ENCODE data around the gene RBP2. TPM values are rescaled to one million over a fixed set of nuclear protein-coding genes. Genes with fewer than 3 reads are reported as not detected.

RBP2 gene
- total RNA-seq, 1 donor from 2014 or later, result not detected

- H3K9ac ChIP-seq, result no peak overlapping the region
- H2AFZ ChIP-seq (replicated peaks), result no peak overlapping the region
- no peaks in the 10 kb centered on the region for H3K27me3 ChIP-seq
- DNase-seq (ENCODE audit: low spot score), result no peak
- Mint-ChIP-seq H3K27me3 (ENCODE audit: insufficient read depth, low read depth) (no peaks in the 10 kb centered on the region), H3K27ac (no peak overlapping the region), H3K36me3 (peaks cover 4% of the 10 kb centered on the region), H3K9me3 (peaks cover 2% of the 10 kb centered on the region), H3K4me3 (no peak overlapping the region), H3K4me1 (peaks cover 2% of the 10 kb centered on the region)
- H3K4me3 ChIP-seq, result no peak overlapping the region
- no peaks in the 10 kb centered on the region for H3K36me3 ChIP-seq
- no peaks in the 10 kb centered on the region for H4K20me1 ChIP-seq (ENCODE audit: low read depth)
- no peaks in the 10 kb centered on the region for H3F3A ChIP-seq (ENCODE audit: low read depth)
- no peaks in the 10 kb centered on the region for H3K79me2 ChIP-seq (ENCODE audit: low read depth)
- no peaks in the 10 kb centered on the region for H3K9me3 ChIP-seq (ENCODE audit: low read depth)
- H3K4me1 ChIP-seq, result no peaks in the 10 kb centered on the region
- no peak overlapping the region for H3K27ac ChIP-seq
- TF ChIP-seq, protein P1, sequence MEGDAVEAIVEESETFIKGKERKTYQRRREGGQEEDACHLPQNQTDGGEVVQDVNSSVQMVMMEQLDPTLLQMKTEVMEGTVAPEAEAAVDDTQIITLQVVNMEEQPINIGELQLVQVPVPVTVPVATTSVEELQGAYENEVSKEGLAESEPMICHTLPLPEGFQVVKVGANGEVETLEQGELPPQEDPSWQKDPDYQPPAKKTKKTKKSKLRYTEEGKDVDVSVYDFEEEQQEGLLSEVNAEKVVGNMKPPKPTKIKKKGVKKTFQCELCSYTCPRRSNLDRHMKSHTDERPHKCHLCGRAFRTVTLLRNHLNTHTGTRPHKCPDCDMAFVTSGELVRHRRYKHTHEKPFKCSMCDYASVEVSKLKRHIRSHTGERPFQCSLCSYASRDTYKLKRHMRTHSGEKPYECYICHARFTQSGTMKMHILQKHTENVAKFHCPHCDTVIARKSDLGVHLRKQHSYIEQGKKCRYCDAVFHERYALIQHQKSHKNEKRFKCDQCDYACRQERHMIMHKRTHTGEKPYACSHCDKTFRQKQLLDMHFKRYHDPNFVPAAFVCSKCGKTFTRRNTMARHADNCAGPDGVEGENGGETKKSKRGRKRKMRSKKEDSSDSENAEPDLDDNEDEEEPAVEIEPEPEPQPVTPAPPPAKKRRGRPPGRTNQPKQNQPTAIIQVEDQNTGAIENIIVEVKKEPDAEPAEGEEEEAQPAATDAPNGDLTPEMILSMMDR (IDR thresholded peaks at IDR 0.05), result no peak
- TF ChIP-seq EZH2phosphoT487 (IDR thresholded peaks at IDR 0.05), result no peak
- H3K4me2 ChIP-seq, result no peak overlapping the region
Measured at GRCh38 chr3:139517321-139518065, 41.2 kb upstream of the RBP2 start.

GRCh38 chr3:139514741-139515140 is 38.4 kb upstream of the RBP2 start:
- H3K9me3 ChIP-seq (ENCODE audit: low read depth), result no peaks in the 10 kb centered on the region
- H3K79me2 ChIP-seq (ENCODE audit: low read depth), result no peaks in the 10 kb centered on the region
- Mint-ChIP-seq H3K27ac (no peak overlapping the region), H3K9me3 (no peaks in the 10 kb centered on the region), H3K36me3 (no peaks in the 10 kb centered on the region), H3K27me3 (ENCODE audit: insufficient read depth, low read depth) (no peaks in the 10 kb centered on the region), H3K4me3 (no peak overlapping the region), H3K4me1 (no peaks in the 10 kb centered on the region)
- H3F3A ChIP-seq (ENCODE audit: low read depth), result no peaks in the 10 kb centered on the region
- H3K9ac ChIP-seq, result no peak overlapping the region
- H3K4me1 ChIP-seq, result no peaks in the 10 kb centered on the region
- no peak overlapping the region for H3K27ac ChIP-seq
- DNase-seq (ENCODE audit: low spot score), result no peak
- H4K20me1 ChIP-seq (ENCODE audit: low read depth), result no peaks in the 10 kb centered on the region
- TF ChIP-seq, protein P1 (IDR thresholded peaks at IDR 0.05), result no peak
- TF ChIP-seq EZH2phosphoT487 (IDR thresholded peaks at IDR 0.05), result no peak
- no peak for TF ChIP-seq EZH2 (IDR thresholded peaks at IDR 0.05)
- H3K27me3 ChIP-seq, result no peaks in the 10 kb centered on the region
- H3K4me2 ChIP-seq, result no peak overlapping the region
- no peaks in the 10 kb centered on the region for H3K36me3 ChIP-seq
- no peak overlapping the region for H3K4me3 ChIP-seq
- no peak overlapping the region for H2AFZ ChIP-seq (replicated peaks)

- TF ChIP-seq EZH2phosphoT487 (IDR thresholded peaks at IDR 0.05) (no peak), EZH2 (IDR thresholded peaks at IDR 0.05) (no peak)
- TF ChIP-seq, protein P1 (IDR thresholded peaks at IDR 0.05), result no peak
- H2AFZ ChIP-seq (replicated peaks), result no peak overlapping the region
- H3K9me3 Mint-ChIP-seq, result no peaks in the 10 kb centered on the region
- H3K27ac Mint-ChIP-seq, result no peak overlapping the region
- H3F3A ChIP-seq (ENCODE audit: low read depth), result no peaks in the 10 kb centered on the region
- no peaks in the 10 kb centered on the region for H3K79me2 ChIP-seq (ENCODE audit: low read depth)
- H3K27me3 ChIP-seq, result no peaks in the 10 kb centered on the region
- no peak overlapping the region for H3K4me2 ChIP-seq
- H3K27me3 Mint-ChIP-seq (ENCODE audit: insufficient read depth, low read depth), result no peaks in the 10 kb centered on the region
- no peak overlapping the region for H3K27ac ChIP-seq
- no peaks in the 10 kb centered on the region for H3K9me3 ChIP-seq (ENCODE audit: low read depth)
- no peaks in the 10 kb centered on the region for H4K20me1 ChIP-seq (ENCODE audit: low read depth)
- no peaks in the 10 kb centered on the region for H3K4me1 ChIP-seq
- no peak overlapping the region for H3K4me3 ChIP-seq
- H3K36me3 ChIP-seq, result no peaks in the 10 kb centered on the region
- H3K9ac ChIP-seq, result no peak overlapping the region
- no peaks in the 10 kb centered on the region for H3K4me1 Mint-ChIP-seq
- no peak for DNase-seq (ENCODE audit: low spot score)
- H3K36me3 Mint-ChIP-seq, result no peaks in the 10 kb centered on the region
- no peak overlapping the region for H3K4me3 Mint-ChIP-seq
Measured at GRCh38 chr3:139509631-139510030, 33.3 kb upstream of the RBP2 start.
